Ectodermal cell (in vitro differentiated cells): Measurements from ENCODE around the gene ITGA11.

Source experiments
- H3K27ac ChIP-seq: 2 replicates; pipeline ENCODE4 v1.7.0; 2013; ENCODE audit warnings: mild to moderate bottlenecking, low read depth, low read length; ENCODE audit not compliant: insufficient read depth, poor library complexity, severe bottlenecking
- H3K27me3 ChIP-seq: 2 replicates; pipeline ENCODE4 v1.7.0; 2013; ENCODE audit warnings: mild to moderate bottlenecking, low read length; ENCODE audit not compliant: insufficient read depth, control insufficient read depth, poor library complexity, severe bottlenecking
- H3K36me3 ChIP-seq: one replicate; pipeline ENCODE4 v1.7.0; 2013; ENCODE audit warnings: low read length; ENCODE audit not compliant: control insufficient read depth, insufficient read depth
- H3K4me1 ChIP-seq: one replicate; pipeline ENCODE4 v1.7.0; 2013; ENCODE audit warnings: low read length; ENCODE audit not compliant: control insufficient read depth, insufficient read depth
- H3K4me3 ChIP-seq: 2 replicates; pipeline ENCODE4 v1.7.0; 2013; ENCODE audit warnings: low read depth, low read length, control low read depth; ENCODE audit not compliant: insufficient read depth
- H3K9me3 ChIP-seq: 2 replicates; pipeline ENCODE4 v1.7.0; 2013; ENCODE audit warnings: mild to moderate bottlenecking, low read length, moderate library complexity; ENCODE audit not compliant: control insufficient read depth
- WGBS, 2 experiments: methylation state at CpG; one replicate each; pipeline ENCODE4 v1.1.7; 2013; ENCODE audit warnings: missing lambda C conversion rate in 2 of 2; 5-methylcytosine and 5-hydroxymethylcytosine counted together

ITGA11 gene

DNA sequence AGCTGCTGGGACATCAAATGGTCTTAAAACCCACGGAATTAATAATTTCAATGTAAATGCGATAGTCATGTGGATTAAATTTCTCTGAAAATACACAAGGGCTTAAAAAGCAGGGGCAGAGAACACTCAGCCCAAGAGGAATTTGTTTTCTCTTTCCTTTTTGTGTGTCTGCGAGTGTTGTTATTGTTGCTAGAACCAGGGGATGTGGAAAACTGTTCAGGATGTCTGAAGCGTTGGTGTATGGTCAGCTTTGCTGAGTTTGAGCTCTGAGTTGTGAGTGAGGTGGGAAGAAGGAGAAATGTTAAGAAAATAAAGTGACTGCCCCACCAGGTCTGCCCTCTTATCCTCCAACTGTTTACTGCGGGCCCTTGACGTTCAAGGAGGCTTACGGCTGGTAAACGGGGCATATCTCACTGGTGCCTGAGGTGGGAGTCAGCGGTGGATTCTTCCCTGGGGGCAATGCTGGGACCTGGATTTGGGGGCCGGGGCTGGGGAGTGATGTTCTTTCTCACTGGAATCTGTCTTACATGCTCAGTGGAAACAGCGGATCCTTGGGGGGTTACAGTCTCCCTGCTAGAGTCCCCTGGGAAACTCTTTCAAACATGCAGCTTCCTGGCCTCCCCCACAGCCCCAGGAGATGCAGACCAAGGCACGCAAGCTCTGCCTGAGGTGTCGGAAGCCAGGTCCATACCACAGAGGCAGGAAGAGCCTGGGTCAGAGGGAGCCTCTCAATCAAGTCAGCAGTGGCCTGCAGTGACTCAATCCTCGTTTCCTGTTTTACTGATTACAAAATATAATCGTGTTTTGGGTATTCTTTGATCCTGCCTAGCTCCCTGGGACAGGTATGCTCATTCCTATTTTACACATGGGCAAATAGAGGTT lies 41.8 kb downstream of the ITGA11 start:
- WGBS, 2 experiments: 88 to 90% methylated on average over 15 of the region's 15 CpGs

GRCh38 chr15:68389041-68389930 lies 42.7 kb downstream of the ITGA11 start:
- 83 to 85% methylated on average over 7 of the region's 7 CpGs for WGBS, 2 experiments
- H3K36me3 ChIP-seq: no peaks in the 10 kb centered on the region

More for the DNA sequence above, 41.8 kb downstream of the ITGA11 start:
- no peaks in the 10 kb centered on the region for H3K9me3 ChIP-seq
- no peaks in the 10 kb centered on the region for H3K27me3 ChIP-seq
- no peak overlapping the region for H3K27ac ChIP-seq
- H3K36me3 ChIP-seq: no peaks in the 10 kb centered on the region
- no peaks in the 10 kb centered on the region for H3K4me1 ChIP-seq
- no peak overlapping the region for H3K4me3 ChIP-seq

GRCh38 chr15:68387381-68388143 lies 44.4 kb downstream of the ITGA11 start:
- Histone ChIP-seq H3K9me3 (no peaks in the 10 kb centered on the region), H3K4me3 (no peak overlapping the region), H3K27me3 (no peaks in the 10 kb centered on the region), H3K36me3 (no peaks in the 10 kb centered on the region), H3K4me1 (no peaks in the 10 kb centered on the region), H3K27ac (no peak overlapping the region)
- 91% methylated on average over 12 of the region's 12 CpGs for WGBS, 2 experiments

More at GRCh38 chr15:68389041-68389930, 42.7 kb downstream of the ITGA11 start:
- Histone ChIP-seq H3K27ac (no peak overlapping the region), H3K4me1 (no peaks in the 10 kb centered on the region), H3K4me3 (no peak overlapping the region), H3K27me3 (no peaks in the 10 kb centered on the region), H3K9me3 (no peaks in the 10 kb centered on the region)

DNA sequence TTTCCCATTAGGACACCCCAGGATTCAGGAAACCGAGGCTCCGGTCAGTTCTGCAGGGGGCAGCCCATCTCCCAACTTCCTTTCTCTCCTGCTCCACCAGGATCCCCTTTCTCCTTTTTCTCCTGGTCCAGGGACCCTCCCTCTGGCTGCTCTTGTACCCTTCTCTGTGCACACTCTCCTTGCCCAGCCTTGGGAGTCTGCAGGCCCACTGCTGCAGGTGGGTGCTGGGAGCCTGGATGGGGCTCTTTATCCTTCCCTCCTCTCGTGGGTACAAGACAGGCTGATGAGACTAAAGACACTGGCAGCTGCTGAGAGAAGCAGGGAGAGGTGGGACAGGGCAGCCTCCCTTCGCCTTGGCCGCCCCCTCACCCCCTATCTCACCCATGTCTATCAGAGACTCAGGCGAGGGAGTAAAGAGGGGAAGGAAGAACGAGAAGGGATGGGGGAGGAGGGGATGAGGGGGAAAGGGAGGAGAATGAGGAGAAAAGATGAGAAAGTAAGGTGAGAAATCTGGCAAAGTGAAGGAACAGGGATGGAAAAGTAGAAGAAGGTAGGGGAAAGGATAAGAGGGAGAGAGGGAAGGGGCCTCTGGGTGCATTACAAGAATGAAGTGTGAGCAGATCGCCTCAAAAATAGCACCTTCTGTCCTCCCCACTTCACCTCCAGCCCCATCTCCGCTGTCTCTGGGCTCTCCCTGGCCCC lies 45.2 kb downstream of the ITGA11 start:
- no peaks in the 10 kb centered on the region for H3K9me3 ChIP-seq
- H3K27me3 ChIP-seq: no peaks in the 10 kb centered on the region
- no peak overlapping the region for H3K27ac ChIP-seq
- no peaks in the 10 kb centered on the region for H3K36me3 ChIP-seq
- H3K4me3 ChIP-seq: no peak overlapping the region
- H3K4me1 ChIP-seq: no peaks in the 10 kb centered on the region
- 82 to 85% methylated on average over 7 to 9 of the region's 9 CpGs for WGBS, 2 experiments

DNA sequence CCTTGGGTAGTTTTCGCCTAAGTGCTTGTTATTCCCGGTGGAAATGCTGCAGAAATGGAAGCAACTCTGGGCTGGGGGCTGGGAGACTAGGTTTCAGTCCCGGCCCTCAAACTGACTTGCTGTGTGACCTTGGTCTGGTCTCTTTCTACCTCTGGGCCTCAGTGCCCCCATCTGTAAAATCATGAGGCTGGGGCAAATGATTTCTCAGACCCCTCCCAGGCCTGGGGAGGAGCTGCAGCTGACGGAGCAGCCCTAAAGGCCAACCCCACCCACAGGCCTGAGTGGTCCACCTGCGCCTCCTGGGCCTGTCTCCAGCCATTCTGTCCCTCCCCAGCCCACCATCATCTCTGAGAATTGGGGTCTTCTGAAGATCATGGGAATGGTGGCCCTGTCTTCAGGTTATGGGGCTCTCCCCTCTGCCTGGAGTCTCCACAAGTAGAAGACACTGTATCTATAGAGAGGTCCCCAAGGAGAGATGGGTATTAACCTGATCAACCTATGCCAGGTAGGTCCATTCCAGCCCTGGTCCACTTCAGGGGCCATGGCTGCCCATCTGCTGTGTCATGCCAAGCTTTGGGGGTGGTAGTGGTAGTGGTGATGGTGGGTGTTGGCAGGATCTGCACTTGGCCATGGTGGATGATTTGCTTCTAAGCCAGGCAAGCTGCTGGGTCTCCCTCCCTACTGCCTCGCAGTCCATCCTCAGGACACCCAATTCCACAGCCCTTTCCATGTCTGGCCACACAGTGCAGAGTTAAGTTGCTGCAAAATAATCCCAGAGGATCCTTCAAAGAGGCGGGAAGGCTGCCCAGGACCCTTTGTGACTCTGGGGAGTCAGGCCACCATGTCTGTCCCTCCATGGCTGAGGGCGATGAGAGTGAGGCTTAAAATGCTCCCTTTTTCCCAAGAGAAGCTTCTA lies 46.0 kb downstream of the ITGA11 start:
- H3K36me3 ChIP-seq: no peaks in the 10 kb centered on the region
- no peaks in the 10 kb centered on the region for H3K4me1 ChIP-seq
- no peaks in the 10 kb centered on the region for H3K9me3 ChIP-seq
- 89 to 95% methylated on average over 8 of the region's 8 CpGs for WGBS, 2 experiments
- no peaks in the 10 kb centered on the region for H3K27me3 ChIP-seq
- no peak overlapping the region for H3K4me3 ChIP-seq
- H3K27ac ChIP-seq: no peak overlapping the region

DNA sequence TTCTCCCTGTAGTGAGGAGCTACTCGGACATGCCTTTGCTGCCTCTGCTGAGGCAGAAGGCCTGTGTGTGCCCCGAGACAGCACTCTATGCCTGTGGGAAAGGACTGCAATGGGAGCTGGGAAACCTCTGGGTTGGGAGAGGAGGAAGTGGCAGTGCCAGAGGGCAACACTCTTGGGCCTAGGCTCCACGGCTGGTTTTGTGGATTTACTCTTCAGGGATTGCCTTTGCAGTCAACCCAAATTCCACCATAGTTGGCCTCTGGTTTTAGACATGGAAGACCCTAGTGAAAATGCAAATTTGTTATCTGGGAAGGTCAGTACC lies 46.8 kb downstream of the ITGA11 start:
- Histone ChIP-seq H3K27me3 (no peaks in the 10 kb centered on the region), H3K27ac (no peak overlapping the region), H3K9me3 (no peaks in the 10 kb centered on the region), H3K4me3 (no peak overlapping the region), H3K36me3 (no peaks in the 10 kb centered on the region), H3K4me1 (no peaks in the 10 kb centered on the region)
- 91% methylated on average over 3 of the region's 3 CpGs for WGBS, 2 experiments

GRCh38 chr15:68384451-68385239 lies 47.3 kb downstream of the ITGA11 start:
- Histone ChIP-seq H3K4me1 (no peaks in the 10 kb centered on the region), H3K27ac (no peak overlapping the region), H3K36me3 (no peaks in the 10 kb centered on the region), H3K4me3 (no peak overlapping the region), H3K27me3 (no peaks in the 10 kb centered on the region), H3K9me3 (no peaks in the 10 kb centered on the region)
- 91 to 93% methylated on average over 9 of the region's 9 CpGs for WGBS, 2 experiments

GRCh38 chr15:68383161-68384074 lies 48.5 kb downstream of the ITGA11 start:
- no peaks in the 10 kb centered on the region for H3K9me3 ChIP-seq
- no peaks in the 10 kb centered on the region for H3K27me3 ChIP-seq
- H3K4me3 ChIP-seq: no peak overlapping the region
- 89 to 90% methylated on average over 12 of the region's 12 CpGs for WGBS, 2 experiments
- H3K4me1 ChIP-seq: no peaks in the 10 kb centered on the region
- H3K27ac ChIP-seq: no peak overlapping the region
- H3K36me3 ChIP-seq: no peaks in the 10 kb centered on the region
